ENCODE results near the gene TRAM2. TPM values are rescaled to one million over a fixed set of nuclear protein-coding genes. Genes with fewer than 3 reads are reported as not detected.

The TRAM2 gene
- total and polyA plus RNA-seq, 2 of the 8 experiments (the other 6 are each of a cell fraction or from before 2014, with no cell fraction given): 9.0 to 21.4 TPM

- POLR2A ChIA-PET (ENCODE audit: partially characterized antibody): interaction anchor here (0.6 to 1.8 kb wide), 3 partner anchors 8 to 68 kb away, joined by 3 to 4 read pairs (median 4); no protein-coding TSS in a partner anchor
- H3K4me3 ChIP-seq (ENCODE audit: extremely low read depth in 1 of 4, insufficient read depth in 2 of 4, low read depth in 3 of 4, low read length in 4 of 4): no peak overlapping the region
- no peaks in the 10 kb centered on the region for H3K27me3 ChIP-seq (replicated peaks in 1 of 4; ENCODE audit: control insufficient read depth in 3 of 4, extremely low read depth in 1 of 4, insufficient read depth in 3 of 4, low read length in 3 of 4)
- no peak overlapping the region for H3K18ac ChIP-seq (ENCODE audit: extremely low read depth, low read length)
- H3K4me1 ChIP-seq (replicated peaks in 1 of 4; ENCODE audit: control insufficient read depth in 3 of 4, insufficient read depth in 4 of 4, low read length in 3 of 4): peaks cover 0 to 5% (median 3%) of the 10 kb centered on the region in 4 experiments; a peak in 5 of 7 replicates
- no peaks in the 10 kb centered on the region for H3K23me2 ChIP-seq (ENCODE audit: low read depth, low read length)
- no peak overlapping the region for H3K4ac ChIP-seq (replicated peaks; ENCODE audit: insufficient read length, low read depth, low read length)
- H3K79me1 ChIP-seq (ENCODE audit: low read depth, low read length): peaks cover under 1% of the 10 kb centered on the region; the same call in 1 of the 2 replicates
- H3K79me2 ChIP-seq (ENCODE audit: control insufficient read depth in 1 of 2, insufficient read depth in 2 of 2, low read length in 2 of 2): no peaks in the 10 kb centered on the region; a peak in 1 of 4 replicates
- no peak overlapping the region for H2BK12ac ChIP-seq (ENCODE audit: low read depth, low read length)
- no peaks in the 10 kb centered on the region for H3K9me3 ChIP-seq (ENCODE audit: insufficient read depth in 2 of 2, low read depth in 1 of 2, low read length in 1 of 2)
- H3K23ac ChIP-seq (ENCODE audit: insufficient read length): no peak overlapping the region
- no peak overlapping the region for H4K8ac ChIP-seq (ENCODE audit: extremely low read depth, insufficient read depth, low read length)
- no peak overlapping the region for H3K27ac ChIP-seq (ENCODE audit: low read depth, low read length)
- no peak overlapping the region for H2AFZ ChIP-seq (ENCODE audit: low read length)
- H2BK120ac ChIP-seq (replicated peaks; ENCODE audit: low read depth, low read length): no peak overlapping the region
- H3K14ac ChIP-seq (ENCODE audit: insufficient read length): no peak overlapping the region
- no peak overlapping the region for H4K5ac ChIP-seq (ENCODE audit: insufficient read length, low read depth, low read length)
- no peaks in the 10 kb centered on the region for H3K36me3 ChIP-seq (ENCODE audit: control insufficient read depth in 2 of 4, insufficient read depth in 4 of 4, low read length in 3 of 4)
- no peak overlapping the region for H2BK15ac ChIP-seq (ENCODE audit: low read length)
- 0 out of 2 replicates have a peak overlapping the region, but pooled peaks have one; percentile 53 for H2AK5ac ChIP-seq (ENCODE audit: low read depth, low read length)
- CTCF ChIA-PET (ENCODE audit: partially characterized antibody): interaction anchor here (0.6 to 2.8 kb wide), 9 partner anchors 12 to 1984 kb away, joined by 3 to 15 read pairs (median 3); no protein-coding TSS in a partner anchor
- H3K4me2 ChIP-seq (ENCODE audit: insufficient read depth in 1 of 2, low read depth in 2 of 2, low read length in 2 of 2): no peak overlapping the region
- peaks cover 0 to 3% of the 10 kb centered on the region in 2 experiments for H4K20me1 ChIP-seq (replicated peaks in 1 of 2; ENCODE audit: control insufficient read depth in 1 of 2, insufficient read depth in 2 of 2, low read length in 2 of 2)
- WGBS, 2 experiments (ENCODE audit: extremely low coverage in 1 of 2, insufficient coverage in 1 of 2, insufficient read length in 1 of 2, insufficient replicate concordance in 2 of 2, low coverage in 1 of 2, low lambda C conversion rate in 2 of 2, missing lambda C conversion rate in 1 of 2): 88% methylated on average over 6 of the region's 6 CpGs; no CpG with 5 or more reads in 1 of the 2 experiments
- peak overlapping the region; percentile 25 for H4K91ac ChIP-seq (replicated peaks; ENCODE audit: insufficient read length, low read length)
- no peak overlapping the region for H3K56ac ChIP-seq (replicated peaks; ENCODE audit: insufficient read length, low read depth, low read length)
- H2BK20ac ChIP-seq (ENCODE audit: low read length): no peak overlapping the region
- H3K9ac ChIP-seq (replicated peaks in 1 of 4; ENCODE audit: extremely low read depth in 1 of 4, low read depth in 3 of 4, low read length in 3 of 4): no peak overlapping the region
- no peak overlapping the region for H2BK5ac ChIP-seq (ENCODE audit: low read depth, low read length)
- FAIRE-seq (no peak), DNase-seq (ENCODE audit: low read depth in 1 of 2, low spot score in 2 of 2) (no peak)
- TF ChIP-seq RBBP5 (IDR thresholded peaks at IDR 0.05; ENCODE audit: borderline replicate concordance, low read depth, low read length): no peak
- TF ChIP-seq POU5F1 (IDR thresholded peaks at IDR 0.05; ENCODE audit: low read depth, low read length): no peak
- no peak for TF ChIP-seq HDAC6 (IDR thresholded peaks at IDR 0.05; ENCODE audit: low read depth, low read length)
- TF ChIP-seq EP300 (IDR thresholded peaks at IDR 0.05; ENCODE audit: borderline replicate concordance in 1 of 2, low read depth in 2 of 2, low read length in 2 of 2): no peak
- TF ChIP-seq JUN (IDR thresholded peaks at IDR 0.05; ENCODE audit: low read depth, low read length): no peak
- TF ChIP-seq NANOG (IDR thresholded peaks at IDR 0.05; ENCODE audit: insufficient read depth, low read depth, low read length, poor library complexity, severe bottlenecking): no peak
- TF ChIP-seq USF2 (IDR thresholded peaks at IDR 0.05; ENCODE audit: low read length): no peak
- TF ChIP-seq SRF (IDR thresholded peaks at IDR 0.05; ENCODE audit: low read depth, low read length): no peak
- TF ChIP-seq HDAC2 (IDR thresholded peaks at IDR 0.05; ENCODE audit: borderline replicate concordance in 1 of 2, low read depth in 2 of 2, low read length in 2 of 2): no peak
- no peak for TF ChIP-seq CHD1 (IDR thresholded peaks at IDR 0.05; ENCODE audit: low read depth, low read length)
Measured at GRCh38 chr6:52523378-52524142, 53.3 kb downstream of the TRAM2 start.
